ENCODE measurements around the gene MMP19.
"Not testable (repeated sequence)": the region's sequence is repeated elsewhere in the genome, so short reads cannot be mapped to it uniquely, and the experiment has no call there.

MMP19 gene, protein sequence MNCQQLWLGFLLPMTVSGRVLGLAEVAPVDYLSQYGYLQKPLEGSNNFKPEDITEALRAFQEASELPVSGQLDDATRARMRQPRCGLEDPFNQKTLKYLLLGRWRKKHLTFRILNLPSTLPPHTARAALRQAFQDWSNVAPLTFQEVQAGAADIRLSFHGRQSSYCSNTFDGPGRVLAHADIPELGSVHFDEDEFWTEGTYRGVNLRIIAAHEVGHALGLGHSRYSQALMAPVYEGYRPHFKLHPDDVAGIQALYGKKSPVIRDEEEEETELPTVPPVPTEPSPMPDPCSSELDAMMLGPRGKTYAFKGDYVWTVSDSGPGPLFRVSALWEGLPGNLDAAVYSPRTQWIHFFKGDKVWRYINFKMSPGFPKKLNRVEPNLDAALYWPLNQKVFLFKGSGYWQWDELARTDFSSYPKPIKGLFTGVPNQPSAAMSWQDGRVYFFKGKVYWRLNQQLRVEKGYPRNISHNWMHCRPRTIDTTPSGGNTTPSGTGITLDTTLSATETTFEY

DNA sequence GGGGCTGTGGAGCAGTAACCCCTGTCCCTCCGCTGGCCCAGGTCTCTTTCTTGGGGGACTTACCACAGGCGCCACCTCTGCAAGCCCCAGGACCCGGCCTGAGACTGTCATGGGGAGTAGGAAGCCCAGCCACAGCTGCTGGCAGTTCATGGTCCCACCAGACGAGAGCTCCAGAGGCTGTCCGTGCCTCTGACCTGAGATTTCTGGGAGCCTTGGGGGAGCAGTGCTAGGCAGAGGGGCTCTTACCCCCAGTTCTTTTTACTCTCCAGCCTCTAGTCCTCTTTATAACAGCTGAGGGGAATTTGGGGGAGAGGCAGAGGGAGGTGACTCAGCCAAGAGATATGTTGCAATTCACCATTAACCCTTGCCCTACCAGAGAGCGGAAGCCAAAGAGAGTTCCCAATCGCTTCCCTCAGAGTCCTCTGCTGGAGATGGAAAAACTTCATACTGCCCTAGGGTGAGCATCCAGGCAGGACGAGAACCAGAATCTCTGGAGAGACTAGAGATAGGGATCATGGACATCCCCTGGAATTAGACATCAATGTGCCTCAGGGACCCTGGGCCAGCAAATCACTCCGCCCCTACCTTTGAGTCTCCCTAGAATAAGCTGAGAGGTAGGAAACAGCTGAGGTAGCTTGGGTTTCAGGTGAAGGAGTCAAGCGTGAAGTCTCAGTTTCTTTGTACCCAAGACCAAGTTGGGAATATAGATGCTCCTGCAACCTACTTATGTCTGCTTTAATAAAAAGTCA is at the start of gene MMP19:
MMP19 (minus strand) TSS at position 256 of the 749 bp plus-strand sequence; CDS start at position 150, 106 bp downstream.
- in situ Hi-C loops (cut with MboI; ENCODE audit: low sequenced_read_pairs) = no loop called here

DNA sequence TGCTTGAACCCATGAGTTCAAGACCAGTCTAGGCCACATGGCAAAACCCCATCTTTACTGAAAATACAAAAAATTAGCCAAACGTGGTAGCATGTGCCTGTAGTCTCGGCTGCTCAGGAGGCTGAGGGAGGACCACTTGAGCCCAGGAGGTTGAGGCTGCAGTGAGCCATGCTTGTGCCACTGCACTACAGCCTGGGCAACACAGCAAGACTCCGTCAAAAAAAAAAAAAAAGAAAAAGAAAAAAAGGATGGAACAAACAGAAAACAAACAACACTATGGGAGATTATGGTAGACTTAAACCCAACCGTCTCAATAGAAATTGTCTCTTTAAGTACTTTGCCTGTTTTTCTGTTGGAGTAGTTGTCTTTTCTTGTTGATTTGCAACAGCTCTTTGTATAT is 48.6 kb upstream of the MMP19 start:
- in situ Hi-C loops (cut with MboI; ENCODE audit: low sequenced_read_pairs) = no loop called here

DNA sequence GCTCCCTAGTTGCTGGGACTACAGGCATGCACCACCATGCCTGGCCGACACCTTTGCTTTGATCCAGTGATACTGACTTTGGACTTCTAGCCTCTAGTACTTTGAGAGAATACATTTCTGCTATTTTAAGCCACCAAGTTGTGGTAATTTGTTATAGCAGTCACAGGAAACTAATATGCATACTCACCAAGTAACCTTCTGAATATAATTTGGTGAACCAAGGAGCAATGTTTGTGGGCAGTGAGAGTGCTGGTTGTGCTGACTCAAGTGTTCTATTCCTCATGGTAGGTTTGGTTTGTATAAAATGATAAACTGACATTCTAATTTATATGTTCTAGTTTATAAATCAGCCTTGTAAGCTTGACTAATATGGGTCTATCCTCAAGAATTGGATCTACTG is 42.4 kb upstream of the MMP19 start:
- in situ Hi-C loops (cut with MboI; ENCODE audit: low sequenced_read_pairs) = no loop called here

DNA sequence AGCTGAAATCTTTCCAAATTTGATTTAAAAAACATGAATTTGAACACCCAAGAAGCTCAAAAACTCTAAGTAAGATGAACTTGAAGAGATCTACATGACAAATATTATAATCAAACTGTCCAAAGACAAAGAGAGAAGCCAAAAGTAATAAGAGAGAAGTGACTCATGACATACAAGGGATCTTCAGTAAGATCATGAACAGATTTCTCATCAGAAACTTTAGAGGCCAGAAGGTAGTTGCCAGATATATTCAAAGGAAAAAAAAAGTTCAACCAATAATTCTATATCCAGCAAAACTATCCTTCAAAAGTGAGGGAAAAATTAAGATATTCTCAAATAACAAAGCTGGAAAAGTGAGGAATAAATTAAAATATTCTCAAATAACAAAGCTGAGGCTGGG is 35.1 kb upstream of the MMP19 start:
- in situ Hi-C loops (cut with MboI; ENCODE audit: low sequenced_read_pairs) = no loop called here

DNA sequence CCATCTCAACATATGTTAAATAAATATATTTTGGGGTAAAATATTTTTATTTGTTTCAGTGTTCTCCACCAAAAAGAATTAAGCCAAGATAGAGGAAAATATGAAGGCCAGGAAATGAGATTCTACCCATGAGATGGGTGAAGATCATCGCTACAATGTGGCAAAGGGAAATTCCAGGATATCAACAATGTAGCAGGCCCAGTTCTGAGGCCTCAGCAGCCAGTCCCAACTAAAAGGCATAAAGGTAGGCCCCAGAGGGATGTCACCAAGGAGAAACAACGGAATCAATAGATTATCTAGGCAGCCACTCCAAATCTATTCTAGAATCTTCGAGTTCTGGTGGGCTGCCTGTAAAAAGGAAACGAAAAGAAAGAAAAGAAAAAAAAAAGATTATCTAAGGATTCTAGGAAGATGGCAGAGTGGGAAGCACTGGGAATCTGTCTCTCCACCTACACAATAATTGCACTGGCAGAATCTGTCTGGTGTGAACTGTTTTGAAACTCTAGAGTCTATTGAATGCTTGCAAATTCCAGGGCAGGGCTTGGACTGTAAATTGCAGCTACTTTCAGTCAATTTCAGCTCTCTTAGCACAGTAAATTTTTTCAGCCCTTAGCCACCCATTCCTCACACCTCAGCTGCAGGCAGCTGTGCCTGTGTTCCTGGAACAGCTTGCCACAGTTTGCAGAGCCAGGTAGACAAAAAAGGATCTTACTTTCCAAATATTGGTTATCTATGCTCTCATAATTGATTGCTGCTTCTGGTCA is 33.1 kb upstream of the MMP19 start:
- in situ Hi-C loops (cut with MboI; ENCODE audit: low sequenced_read_pairs) = no loop called here

DNA sequence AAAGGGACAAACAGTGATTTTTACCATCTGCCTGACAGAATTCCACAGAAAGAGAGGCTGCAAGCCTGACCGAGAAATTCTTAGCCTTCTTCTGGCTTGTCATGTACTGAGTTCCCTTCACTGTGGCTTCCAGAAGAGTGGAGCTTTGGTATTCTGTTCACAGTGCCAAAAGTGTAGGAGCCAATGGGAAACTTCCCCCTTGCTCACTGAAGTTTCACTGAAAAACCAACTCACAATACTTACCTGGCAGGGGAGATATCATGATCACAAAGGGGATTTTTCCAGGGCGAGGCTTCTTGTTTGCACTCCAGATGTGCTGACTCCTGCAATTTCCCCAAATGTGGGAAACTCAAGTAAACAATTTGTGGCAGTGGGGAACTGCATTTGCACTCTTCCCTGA is 31.7 kb upstream of the MMP19 start:
- in situ Hi-C loops (cut with MboI; ENCODE audit: low sequenced_read_pairs) = no loop called here

DNA sequence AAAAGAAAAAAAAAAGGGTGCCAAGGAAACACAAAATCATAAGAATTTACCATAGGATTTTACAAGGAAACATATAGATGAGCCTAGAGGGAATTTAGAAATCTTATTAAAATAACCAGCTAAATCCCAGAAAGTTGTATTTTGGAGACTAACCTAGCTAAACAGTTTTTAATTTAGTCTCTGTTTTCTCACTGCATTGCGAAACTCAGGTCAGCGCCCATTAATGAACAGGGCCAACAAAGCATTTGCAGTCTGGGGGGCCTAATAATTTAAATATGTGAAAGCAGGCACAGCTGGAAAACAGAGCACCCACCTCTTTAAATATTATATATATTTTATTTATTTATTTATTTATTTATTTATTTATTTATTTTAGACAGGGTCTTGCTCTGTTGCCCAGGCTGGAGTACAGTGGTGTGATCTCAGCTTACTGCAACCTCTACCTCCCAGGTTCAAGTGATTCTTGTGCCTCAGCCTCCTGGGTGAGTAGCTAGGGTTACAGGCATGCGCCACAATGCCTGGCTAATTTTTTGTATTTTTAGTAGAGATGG is 23.8 kb upstream of the MMP19 start:
- in situ Hi-C loops (cut with MboI; ENCODE audit: low sequenced_read_pairs) = not testable (repeated sequence)

DNA sequence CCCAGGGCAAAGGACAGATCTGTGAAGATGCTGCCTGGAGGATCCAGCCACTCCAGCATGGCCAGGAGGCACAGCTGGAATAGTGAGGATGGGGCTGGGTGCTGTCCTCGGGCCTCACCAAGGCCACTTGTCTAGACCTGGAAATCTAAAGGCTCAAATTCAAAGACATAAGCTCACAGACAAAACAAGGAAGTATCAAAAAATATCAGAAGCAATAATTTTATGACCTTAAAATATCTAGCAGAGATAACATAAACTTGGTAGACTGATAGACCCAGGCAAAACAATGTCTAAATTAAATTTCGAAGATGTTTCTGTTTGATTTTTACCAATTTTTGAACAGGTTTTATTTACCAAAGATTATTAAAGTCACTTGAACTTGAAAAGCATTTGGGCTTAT is 22.6 kb upstream of the MMP19 start:
- in situ Hi-C loops (cut with MboI; ENCODE audit: low sequenced_read_pairs) = no loop called here

DNA sequence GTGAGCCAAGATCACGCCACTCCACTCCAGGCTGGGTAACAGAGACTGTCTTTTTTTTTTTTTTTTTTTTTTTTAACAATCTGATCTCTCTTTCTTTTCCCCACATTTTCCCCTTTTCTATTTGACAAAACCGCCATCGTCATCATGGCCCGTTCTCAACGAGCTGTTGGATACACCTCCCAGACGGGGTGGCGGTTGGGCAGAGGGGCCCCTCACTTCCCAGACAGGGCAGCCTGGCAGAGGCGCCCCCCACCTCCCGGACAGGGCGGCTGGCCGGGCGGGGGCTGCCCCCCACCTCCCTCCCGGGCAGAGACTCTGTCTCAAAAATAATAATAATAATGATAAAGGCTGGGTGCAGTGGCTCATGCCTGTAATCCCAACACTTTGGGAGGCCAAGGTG is 20.2 kb upstream of the MMP19 start:
- in situ Hi-C loops (cut with MboI; ENCODE audit: low sequenced_read_pairs) = not testable (repeated sequence)

DNA sequence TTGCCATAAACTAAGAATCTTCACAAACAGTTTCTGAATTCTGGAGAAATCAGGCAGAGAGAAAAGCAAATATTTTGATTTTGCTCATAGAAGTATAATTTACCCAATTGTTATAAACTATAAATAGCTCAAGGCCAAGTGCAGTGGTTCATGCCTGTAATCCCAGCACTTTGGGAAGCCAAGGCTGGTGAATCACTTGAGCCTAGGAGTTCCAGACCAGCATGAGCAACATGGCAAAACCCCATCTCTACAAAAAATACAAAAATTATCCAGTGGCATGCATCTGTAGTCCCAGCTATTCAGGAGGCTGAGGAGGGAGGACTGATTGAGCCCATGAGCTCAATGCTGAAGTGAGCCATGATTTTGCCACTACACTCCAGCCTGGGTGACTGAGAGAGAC is 19.6 kb upstream of the MMP19 start:
- in situ Hi-C loops (cut with MboI; ENCODE audit: low sequenced_read_pairs) = no loop called here

DNA sequence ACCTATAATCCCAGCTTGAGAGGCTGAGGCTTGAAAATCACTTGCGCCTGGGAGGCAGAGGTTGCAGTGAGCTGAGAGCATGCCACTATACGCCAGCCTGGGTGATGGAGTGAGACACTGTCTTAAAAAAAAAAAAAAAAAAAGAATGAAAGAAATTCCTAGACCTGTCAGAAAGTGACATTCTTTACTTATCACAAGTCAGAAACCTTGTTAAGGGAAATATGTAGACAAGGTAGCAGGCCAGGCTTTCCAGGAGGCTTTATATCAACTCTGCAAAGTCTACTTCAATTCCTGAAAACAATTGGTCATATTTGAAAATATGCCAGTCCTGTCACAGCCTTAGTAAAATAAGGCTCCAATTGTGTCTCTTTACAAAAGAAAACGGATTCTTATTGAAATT is 19.1 kb upstream of the MMP19 start:
- in situ Hi-C loops (cut with MboI; ENCODE audit: low sequenced_read_pairs) = no loop called here

DNA sequence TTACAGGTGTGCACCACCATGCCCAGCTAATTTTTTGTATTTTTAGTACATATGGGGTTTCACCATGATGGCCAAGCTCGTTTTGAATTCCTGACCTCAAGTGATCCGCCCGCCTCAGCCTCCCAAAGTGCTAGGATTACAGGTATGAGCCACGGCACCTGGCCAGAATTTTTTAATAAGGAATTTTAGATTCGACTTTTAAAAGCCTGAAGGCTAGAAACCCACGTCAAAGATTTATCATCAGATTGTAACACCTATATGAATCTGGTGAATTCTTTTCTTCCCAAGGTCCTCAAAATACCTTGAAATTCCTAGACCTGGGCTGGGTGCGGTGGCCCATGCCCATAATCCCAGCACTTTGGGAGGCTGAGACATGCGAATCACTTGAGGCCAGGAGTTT is 18.7 kb upstream of the MMP19 start:
- in situ Hi-C loops (cut with MboI; ENCODE audit: low sequenced_read_pairs) = no loop called here

DNA sequence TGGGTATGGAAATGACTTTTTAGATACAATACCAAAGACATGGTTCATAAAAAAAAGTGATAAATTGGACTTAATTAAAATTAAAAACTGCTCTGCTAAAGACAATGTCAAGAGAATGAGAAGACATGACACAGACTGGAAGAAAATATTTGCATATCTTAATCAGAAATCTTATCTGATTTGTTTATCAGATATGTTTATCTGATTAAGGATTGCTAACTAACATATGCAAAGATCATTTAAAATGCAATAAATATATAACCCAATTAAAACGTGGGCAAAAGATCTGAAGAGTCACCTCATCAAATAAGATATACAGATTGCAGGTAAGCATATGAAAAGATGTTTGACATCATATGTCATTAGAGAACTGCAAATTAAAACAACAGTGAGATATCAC is 10.0 kb upstream of the MMP19 start:
- in situ Hi-C loops (cut with MboI; ENCODE audit: low sequenced_read_pairs) = no loop called here

DNA sequence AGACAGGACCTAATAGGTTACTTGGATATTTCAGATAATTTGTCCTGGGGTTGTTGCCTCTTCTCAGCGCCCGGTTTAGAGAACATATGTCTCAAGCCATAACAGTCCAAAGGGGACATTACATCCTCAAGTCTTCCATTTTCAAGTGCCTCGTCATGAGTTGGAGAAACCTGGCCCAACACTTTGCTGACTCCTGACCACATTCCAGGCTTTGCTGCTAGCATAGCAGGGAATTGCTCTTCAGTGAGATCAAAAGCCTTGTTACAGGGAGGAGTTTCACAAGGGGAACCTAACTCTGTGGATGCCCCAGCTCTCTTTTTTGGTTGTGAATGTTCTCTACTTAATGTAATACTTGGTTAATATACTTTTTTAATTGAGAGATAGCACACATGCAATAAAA is 8.2 kb upstream of the MMP19 start:
- in situ Hi-C loops (cut with MboI; ENCODE audit: low sequenced_read_pairs) = no loop called here

DNA sequence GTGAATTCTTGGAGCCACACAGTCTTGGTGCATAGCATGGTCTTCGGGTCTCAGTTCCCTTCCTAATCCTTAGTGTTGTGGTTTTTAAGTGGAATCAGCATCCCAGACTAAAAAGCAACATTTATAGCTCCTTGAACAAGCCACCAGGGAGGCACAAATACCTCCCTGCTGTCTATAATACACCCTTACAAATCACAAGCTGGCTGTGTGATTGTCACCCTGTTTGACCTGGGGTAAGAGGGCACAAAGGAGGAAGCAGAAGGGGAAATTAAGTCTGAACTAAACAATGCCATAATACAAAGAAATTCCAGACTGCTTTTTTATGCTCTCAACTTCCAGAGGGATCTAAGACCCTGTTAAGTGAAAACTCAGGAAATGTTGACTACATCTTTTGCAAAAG is 7.7 kb upstream of the MMP19 start:
- in situ Hi-C loops (cut with MboI; ENCODE audit: low sequenced_read_pairs) = no loop called here

DNA sequence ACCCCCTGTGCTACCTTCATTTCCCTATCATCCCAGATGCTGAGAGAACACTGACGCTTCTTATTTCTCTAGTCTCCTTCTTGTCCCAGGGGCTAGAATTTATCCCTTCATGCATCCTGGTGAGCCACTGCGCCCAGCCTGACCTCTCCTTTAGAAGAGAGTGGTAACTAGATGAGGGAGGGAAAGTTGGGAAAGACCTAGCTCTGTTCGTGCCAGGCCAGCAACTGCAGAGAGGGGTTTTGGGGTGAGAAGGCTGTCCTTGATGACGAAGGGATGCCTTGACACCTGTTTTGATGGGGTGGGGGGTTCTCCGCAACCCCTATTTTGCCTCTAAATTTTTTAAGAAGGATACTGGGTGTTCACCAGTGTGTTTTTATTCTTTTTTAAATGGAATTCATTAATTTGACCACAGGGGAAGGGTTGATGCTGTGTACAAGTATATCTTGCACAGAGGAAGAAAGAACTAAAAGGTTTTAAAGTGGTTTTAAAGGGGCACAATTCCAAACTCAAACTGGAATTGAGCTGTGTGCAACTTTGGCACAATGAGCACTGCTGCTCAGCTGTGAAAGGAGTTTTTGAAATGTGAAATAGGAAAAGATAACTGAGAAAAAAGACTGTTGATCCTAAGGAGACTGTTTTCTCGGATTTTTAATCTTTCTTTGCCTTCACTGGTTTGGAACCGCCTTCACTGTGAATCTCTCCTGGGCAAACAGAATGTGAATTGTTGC is 7.0 kb upstream of the MMP19 start:
- in situ Hi-C loops (cut with MboI; ENCODE audit: low sequenced_read_pairs) = no loop called here

DNA sequence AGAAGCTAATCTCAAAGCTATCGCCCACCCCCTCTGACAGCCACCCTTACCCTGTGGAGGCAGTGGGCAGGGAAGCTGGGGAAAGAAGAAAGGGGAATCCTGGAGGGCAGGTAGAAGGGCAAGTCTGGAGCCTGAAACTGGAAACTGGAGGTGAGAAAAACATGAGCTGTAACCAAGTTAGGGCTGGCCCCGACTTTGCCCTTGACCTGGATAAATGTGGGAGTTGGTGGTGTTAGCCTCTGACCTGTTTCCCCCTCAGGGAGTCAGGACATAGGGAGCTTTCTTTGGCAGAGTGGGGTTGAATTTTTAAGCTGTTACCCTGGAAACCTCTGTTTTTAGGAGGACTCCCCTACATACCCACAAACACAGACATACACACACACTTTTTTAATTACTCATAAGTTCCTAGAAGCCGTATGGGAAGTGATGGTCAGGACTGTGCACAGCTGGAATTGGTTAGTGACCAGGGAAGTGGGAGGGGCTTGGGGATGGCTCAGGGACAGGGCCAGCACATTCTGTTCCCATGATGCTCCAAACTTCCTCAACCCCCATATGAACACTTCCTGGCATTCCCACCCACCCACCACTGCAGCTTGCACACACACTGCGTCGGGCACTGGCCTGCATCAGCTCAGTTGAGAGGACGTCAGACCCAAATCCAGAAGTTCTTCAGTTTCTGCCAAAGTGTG is 5.0 kb upstream of the MMP19 start:
- in situ Hi-C loops (cut with MboI; ENCODE audit: low sequenced_read_pairs) = no loop called here

DNA sequence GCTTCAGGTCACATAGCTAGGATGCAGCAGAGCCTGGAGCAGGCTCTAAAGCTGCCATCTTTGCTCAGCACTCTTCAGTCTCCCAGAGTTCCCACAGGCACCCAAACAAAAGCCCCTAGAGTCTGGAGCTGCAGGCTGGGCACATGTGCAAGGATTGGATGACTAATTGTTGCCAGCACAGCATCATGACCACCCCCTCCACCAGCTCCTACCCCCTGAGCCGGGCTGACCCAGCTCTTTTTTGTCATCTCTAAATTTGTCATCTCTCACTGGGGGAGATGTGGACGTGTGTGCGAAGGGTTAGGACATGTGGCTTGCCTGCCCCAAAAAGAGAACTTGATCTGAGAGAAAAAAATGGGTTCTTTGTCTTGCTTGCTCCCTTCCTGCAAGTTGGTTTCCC is 4.3 kb upstream of the MMP19 start:
- in situ Hi-C loops (cut with MboI; ENCODE audit: low sequenced_read_pairs) = no loop called here

DNA sequence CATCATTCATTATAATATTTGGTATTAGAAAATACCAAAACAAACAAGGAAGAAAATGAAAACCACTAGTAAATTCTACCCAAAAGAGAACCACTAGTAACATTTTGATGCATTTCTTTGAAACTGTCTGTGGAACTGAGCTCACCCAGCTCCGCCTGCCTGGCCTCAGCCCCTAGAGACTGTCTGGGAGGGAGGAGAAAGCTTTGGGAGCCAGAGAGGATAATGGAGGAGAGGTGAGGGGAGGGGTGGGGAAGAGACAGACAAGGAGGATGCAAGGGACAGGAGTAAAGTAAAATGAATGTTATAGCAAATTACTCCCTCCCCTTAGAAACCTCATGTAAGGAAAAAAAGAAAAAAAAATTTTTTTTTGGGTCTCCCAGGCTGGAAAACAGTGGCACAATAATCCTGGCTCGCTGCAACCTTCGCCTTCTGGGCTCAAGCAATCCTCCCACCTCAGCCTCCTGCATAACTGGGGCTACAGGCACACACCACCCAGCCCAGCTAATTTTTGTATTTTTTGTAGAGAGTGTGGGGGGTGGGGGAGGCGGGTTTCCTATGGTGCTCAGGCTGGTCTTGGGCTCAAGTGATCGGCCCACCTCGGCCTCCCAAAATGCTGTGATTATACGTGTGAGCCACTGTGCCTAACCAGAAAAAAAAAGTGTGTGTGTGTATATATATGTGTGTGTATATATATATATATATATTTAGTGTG is 3.2 kb upstream of the MMP19 start:
- in situ Hi-C loops (cut with MboI; ENCODE audit: low sequenced_read_pairs) = no loop called here

All from hTERT RPE-1 (cell line).